ENCODE results near the gene NUDCD3. TPM values are rescaled to one million over a fixed set of nuclear protein-coding genes. Genes with fewer than 3 reads are reported as not detected.

Gene NUDCD3
- total and polyA plus RNA-seq, 2 of the 8 experiments (the other 6 are each of a cell fraction or from before 2014, with no cell fraction given), result 35.2 to 93.7 TPM

DNA sequence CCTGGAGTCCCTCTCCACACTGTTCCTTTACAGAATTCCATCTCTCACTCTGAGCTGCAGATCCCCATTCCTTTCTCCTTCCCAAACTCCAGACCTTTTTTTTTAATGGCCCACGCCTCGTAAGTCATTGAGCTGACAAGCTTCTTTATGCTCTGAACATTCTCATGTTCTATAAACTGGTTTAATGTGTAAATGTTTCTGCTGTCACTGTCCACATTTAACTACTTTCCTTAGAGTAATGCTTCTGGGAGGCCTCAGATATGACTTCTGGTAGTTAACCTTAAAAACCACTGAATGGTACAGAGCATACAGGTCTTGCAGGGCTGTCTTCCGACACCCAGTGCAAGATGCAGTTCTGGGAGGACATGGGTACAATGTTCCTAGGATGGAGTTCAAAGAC lies 94.0 kb downstream of the NUDCD3 start:
- Histone ChIP-seq H3K79me2 (ENCODE audit: control insufficient read depth in 1 of 2, insufficient read depth in 2 of 2, low read length in 2 of 2) (no peaks in the 10 kb centered on the region), H4K8ac (ENCODE audit: extremely low read depth, insufficient read depth, low read length) (no peak overlapping the region), H2BK15ac (ENCODE audit: low read length) (no peak overlapping the region), H4K20me1 (replicated peaks in 1 of 2; ENCODE audit: control insufficient read depth in 1 of 2, insufficient read depth in 2 of 2, low read length in 2 of 2) (peaks cover 0 to 10% of the 10 kb centered on the region in 2 experiments), H2BK5ac (ENCODE audit: low read depth, low read length) (no peak overlapping the region), H2AFZ (ENCODE audit: low read length) (no peak overlapping the region), H3K27ac (ENCODE audit: low read depth, low read length) (no peak overlapping the region), H2BK12ac (ENCODE audit: low read depth, low read length) (no peak overlapping the region), H4K5ac (ENCODE audit: insufficient read length, low read depth, low read length) (no peak overlapping the region), H3K14ac (ENCODE audit: insufficient read length) (no peak overlapping the region), H3K4me3 (ENCODE audit: extremely low read depth in 1 of 4, insufficient read depth in 2 of 4, low read depth in 3 of 4, low read length in 4 of 4) (no peak overlapping the region), H3K56ac (replicated peaks; ENCODE audit: insufficient read length, low read depth, low read length) (no peak overlapping the region), H2BK120ac (replicated peaks; ENCODE audit: low read depth, low read length) (no peak overlapping the region), H3K9ac (replicated peaks in 1 of 4; ENCODE audit: extremely low read depth in 1 of 4, low read depth in 3 of 4, low read length in 3 of 4) (no peak overlapping the region), H4K91ac (replicated peaks; ENCODE audit: insufficient read length, low read length) (no peak overlapping the region), H2BK20ac (ENCODE audit: low read length) (no peak overlapping the region), H3K18ac (ENCODE audit: extremely low read depth, low read length) (no peak overlapping the region), H2AK5ac (ENCODE audit: low read depth, low read length) (no peak overlapping the region), H3K4ac (replicated peaks; ENCODE audit: insufficient read length, low read depth, low read length) (no peak overlapping the region), H3K9me3 (ENCODE audit: insufficient read depth in 2 of 2, low read depth in 1 of 2, low read length in 1 of 2) (no peaks in the 10 kb centered on the region), H3K23ac (ENCODE audit: insufficient read length) (no peak overlapping the region), H3K79me1 (ENCODE audit: low read depth, low read length) (peaks cover 3% of the 10 kb centered on the region; the same call in 1 of the 2 replicates), H3K4me1 (replicated peaks in 1 of 4; ENCODE audit: control insufficient read depth in 3 of 4, insufficient read depth in 4 of 4, low read length in 3 of 4) (no peaks in the 10 kb centered on the region; a peak in 2 of 7 replicates), H3K27me3 (replicated peaks in 1 of 4; ENCODE audit: control insufficient read depth in 3 of 4, extremely low read depth in 1 of 4, insufficient read depth in 3 of 4, low read length in 3 of 4) (no peaks in the 10 kb centered on the region), H3K4me2 (ENCODE audit: insufficient read depth in 1 of 2, low read depth in 2 of 2, low read length in 2 of 2) (no peak overlapping the region), H3K36me3 (ENCODE audit: control insufficient read depth in 2 of 4, insufficient read depth in 4 of 4, low read length in 3 of 4) (peaks cover 0 to 5% (median 0%) of the 10 kb centered on the region in 4 experiments; a peak in 3 of 8 replicates), H3K23me2 (ENCODE audit: low read depth, low read length) (no peaks in the 10 kb centered on the region)
- 83% methylated on average over 3 of the region's 3 CpGs; no CpG with 5 or more reads in 1 of the 2 experiments for WGBS, 2 experiments (ENCODE audit: extremely low coverage in 1 of 2, insufficient coverage in 1 of 2, insufficient read length in 1 of 2, insufficient replicate concordance in 2 of 2, low coverage in 1 of 2, low lambda C conversion rate in 2 of 2, missing lambda C conversion rate in 1 of 2)
- no peak for FAIRE-seq
- ChIA-PET POLR2A (ENCODE audit: partially characterized antibody) (no interaction called here), CTCF (ENCODE audit: partially characterized antibody) (interaction anchor here (0.8 to 3.3 kb wide), 4 partner anchors 10 to 201 kb away, joined by 3 to 12 read pairs (median 4); no protein-coding TSS in a partner anchor)
- DNase-seq (ENCODE audit: low read depth in 1 of 2, low spot score in 2 of 2), result no peak
- TF ChIP-seq SAP30 (IDR thresholded peaks at IDR 0.05; ENCODE audit: insufficient read depth, insufficient replicate concordance, low read length) (no peak), BCL11A (IDR thresholded peaks at IDR 0.05; ENCODE audit: low read depth in 2 of 2, low read length in 2 of 2) (no peak), NANOG (IDR thresholded peaks at IDR 0.05; ENCODE audit: insufficient read depth, low read depth, low read length, poor library complexity, severe bottlenecking) (no peak), POLR2AphosphoS5 (IDR thresholded peaks at IDR 0.05; ENCODE audit: low read depth, low read length) (no peak), SIX5 (IDR thresholded peaks at IDR 0.05; ENCODE audit: low read depth, low read length) (no peak), EZH2 (IDR thresholded peaks at IDR 0.05; ENCODE audit: low read depth, low read length, severe bottlenecking) (no peak)
- TF ChIP-seq, protein P1, sequence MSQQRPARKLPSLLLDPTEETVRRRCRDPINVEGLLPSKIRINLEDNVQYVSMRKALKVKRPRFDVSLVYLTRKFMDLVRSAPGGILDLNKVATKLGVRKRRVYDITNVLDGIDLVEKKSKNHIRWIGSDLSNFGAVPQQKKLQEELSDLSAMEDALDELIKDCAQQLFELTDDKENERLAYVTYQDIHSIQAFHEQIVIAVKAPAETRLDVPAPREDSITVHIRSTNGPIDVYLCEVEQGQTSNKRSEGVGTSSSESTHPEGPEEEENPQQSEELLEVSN (IDR thresholded peaks at IDR 0.05), result no peak
- TF ChIP-seq, protein P2, sequence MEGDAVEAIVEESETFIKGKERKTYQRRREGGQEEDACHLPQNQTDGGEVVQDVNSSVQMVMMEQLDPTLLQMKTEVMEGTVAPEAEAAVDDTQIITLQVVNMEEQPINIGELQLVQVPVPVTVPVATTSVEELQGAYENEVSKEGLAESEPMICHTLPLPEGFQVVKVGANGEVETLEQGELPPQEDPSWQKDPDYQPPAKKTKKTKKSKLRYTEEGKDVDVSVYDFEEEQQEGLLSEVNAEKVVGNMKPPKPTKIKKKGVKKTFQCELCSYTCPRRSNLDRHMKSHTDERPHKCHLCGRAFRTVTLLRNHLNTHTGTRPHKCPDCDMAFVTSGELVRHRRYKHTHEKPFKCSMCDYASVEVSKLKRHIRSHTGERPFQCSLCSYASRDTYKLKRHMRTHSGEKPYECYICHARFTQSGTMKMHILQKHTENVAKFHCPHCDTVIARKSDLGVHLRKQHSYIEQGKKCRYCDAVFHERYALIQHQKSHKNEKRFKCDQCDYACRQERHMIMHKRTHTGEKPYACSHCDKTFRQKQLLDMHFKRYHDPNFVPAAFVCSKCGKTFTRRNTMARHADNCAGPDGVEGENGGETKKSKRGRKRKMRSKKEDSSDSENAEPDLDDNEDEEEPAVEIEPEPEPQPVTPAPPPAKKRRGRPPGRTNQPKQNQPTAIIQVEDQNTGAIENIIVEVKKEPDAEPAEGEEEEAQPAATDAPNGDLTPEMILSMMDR (IDR thresholded peaks at IDR 0.05; ENCODE audit: control extremely low read depth in 1 of 3, insufficient read depth in 1 of 3, low read depth in 1 of 3, low read length in 3 of 3), result no peak
- TF ChIP-seq, protein P3, sequence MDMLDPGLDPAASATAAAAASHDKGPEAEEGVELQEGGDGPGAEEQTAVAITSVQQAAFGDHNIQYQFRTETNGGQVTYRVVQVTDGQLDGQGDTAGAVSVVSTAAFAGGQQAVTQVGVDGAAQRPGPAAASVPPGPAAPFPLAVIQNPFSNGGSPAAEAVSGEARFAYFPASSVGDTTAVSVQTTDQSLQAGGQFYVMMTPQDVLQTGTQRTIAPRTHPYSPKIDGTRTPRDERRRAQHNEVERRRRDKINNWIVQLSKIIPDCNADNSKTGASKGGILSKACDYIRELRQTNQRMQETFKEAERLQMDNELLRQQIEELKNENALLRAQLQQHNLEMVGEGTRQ (IDR thresholded peaks at IDR 0.05; ENCODE audit: low read length), result no peak

Data from H1 (cell line).